BE2C (cell line): ENCODE measurements around the gene EARS2.
"Not testable (repeated sequence)": the region's sequence is repeated elsewhere in the genome, so short reads cannot be mapped to it uniquely, and the experiment has no call there.

Source experiments
- DNase-seq: peaks from one replicate; pipeline ENCODE4 v3.0.0-alpha.2; 2020
- H3K27me3 ChIP-seq: fragments of 250-450 bp; sonication (Bioruptor Pico); 2 replicates; pipeline ENCODE4 v1.5.1; 2020; ENCODE audit warnings: mild to moderate bottlenecking
- H3K36me3 ChIP-seq: fragments of 250-450 bp; sonication (Bioruptor Pico); 2 replicates; pipeline ENCODE4 v1.5.1; 2020; ENCODE audit warnings: mild to moderate bottlenecking
- H3K4me1 ChIP-seq: fragments of 250-450 bp; sonication (Bioruptor Pico); 2 replicates; pipeline ENCODE4 v1.5.1; 2020
- H3K4me3 ChIP-seq: 2 replicates; pipeline ENCODE4 v1.5.1; 2011; ENCODE audit warnings: low read depth, low read length
- H3K9me3 ChIP-seq: fragments of 250-450 bp; sonication (Bioruptor Pico); 2 replicates; pipeline ENCODE4 v1.5.1; 2020
- TF ChIP-seq, protein P1 (sequence below): IDR thresholded peaks from 2 replicates; pipeline ENCODE4 v1.5.1; 2012; ENCODE audit warnings: mild to moderate bottlenecking, low read depth, low read length

EARS2 gene

DNA sequence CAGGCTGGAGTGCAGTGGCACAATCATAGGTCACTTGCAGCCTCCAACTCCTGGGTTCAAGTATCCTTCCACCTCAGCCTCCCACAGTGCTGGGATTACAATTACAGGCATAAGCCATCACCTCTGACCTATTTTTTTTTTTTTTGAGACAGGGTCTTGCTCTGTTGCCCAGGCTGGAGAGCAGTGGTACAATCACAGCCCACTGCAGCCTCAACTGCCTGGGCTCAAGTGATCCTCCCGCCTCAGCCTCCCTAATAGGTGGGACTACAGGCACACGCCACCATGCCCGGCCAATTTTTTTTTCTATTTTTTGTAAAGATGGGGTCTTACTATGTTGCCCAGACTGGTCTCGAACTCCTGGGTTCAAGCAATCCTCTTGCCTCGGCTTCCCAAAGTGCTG, 41.3 kb downstream of the EARS2 start:
- H3K4me1 ChIP-seq: 0 out of 2 replicates have a peak, but pooled peaks cover 5% of the 10 kb centered on the region
- TF ChIP-seq, protein P1, sequence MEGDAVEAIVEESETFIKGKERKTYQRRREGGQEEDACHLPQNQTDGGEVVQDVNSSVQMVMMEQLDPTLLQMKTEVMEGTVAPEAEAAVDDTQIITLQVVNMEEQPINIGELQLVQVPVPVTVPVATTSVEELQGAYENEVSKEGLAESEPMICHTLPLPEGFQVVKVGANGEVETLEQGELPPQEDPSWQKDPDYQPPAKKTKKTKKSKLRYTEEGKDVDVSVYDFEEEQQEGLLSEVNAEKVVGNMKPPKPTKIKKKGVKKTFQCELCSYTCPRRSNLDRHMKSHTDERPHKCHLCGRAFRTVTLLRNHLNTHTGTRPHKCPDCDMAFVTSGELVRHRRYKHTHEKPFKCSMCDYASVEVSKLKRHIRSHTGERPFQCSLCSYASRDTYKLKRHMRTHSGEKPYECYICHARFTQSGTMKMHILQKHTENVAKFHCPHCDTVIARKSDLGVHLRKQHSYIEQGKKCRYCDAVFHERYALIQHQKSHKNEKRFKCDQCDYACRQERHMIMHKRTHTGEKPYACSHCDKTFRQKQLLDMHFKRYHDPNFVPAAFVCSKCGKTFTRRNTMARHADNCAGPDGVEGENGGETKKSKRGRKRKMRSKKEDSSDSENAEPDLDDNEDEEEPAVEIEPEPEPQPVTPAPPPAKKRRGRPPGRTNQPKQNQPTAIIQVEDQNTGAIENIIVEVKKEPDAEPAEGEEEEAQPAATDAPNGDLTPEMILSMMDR: no peak
- H3K4me3 ChIP-seq: no peak overlapping the region
- DNase-seq: no peak
- H3K27me3 ChIP-seq: no peaks in the 10 kb centered on the region
- H3K36me3 ChIP-seq: peaks cover 10% of the 10 kb centered on the region
- H3K9me3 ChIP-seq: no peaks in the 10 kb centered on the region

DNA sequence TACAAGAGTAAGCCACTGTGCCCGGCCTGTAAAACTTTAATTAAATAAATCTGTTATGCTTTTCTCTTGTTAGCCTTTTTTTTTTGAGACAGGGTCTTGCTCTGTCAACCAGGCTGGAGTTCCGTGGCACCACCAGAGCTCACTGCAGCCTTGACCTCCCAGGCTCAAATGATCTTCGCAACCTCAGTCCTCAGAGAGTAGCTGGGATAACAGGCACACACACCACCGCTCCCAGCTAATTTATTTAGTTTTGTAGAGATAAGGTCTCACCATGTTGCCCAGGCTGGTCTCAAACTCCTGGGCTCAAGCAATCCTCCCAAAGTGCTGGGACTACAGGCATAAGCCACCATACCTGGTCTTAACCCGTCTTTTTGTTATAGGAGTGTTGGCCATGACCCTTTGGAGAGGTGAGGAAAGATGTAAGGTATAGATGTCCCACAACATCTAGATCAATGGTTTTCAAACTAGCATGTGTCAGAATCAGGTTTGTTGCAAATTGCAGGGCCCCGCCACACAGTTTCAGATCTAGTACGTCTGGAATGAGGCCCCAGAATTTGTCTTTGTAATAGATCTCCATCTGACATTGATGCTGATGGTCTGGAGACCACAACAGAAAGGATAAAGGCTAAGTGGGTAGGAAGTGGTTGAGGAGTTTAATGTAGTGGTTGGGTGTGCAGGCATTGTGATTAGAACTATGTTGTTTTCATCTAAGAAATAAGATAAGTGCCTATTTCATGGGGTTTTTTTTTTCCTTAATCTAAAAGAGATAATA, 42.6 kb downstream of the EARS2 start:
- H3K36me3 ChIP-seq: peaks cover 6% of the 10 kb centered on the region
- DNase-seq: peak; percentile 58
- H3K4me1 ChIP-seq: 0 out of 2 replicates have a peak, but pooled peaks cover 5% of the 10 kb centered on the region
- no peak overlapping the region for H3K4me3 ChIP-seq
- TF ChIP-seq, protein P1: no peak
- no peaks in the 10 kb centered on the region for H3K9me3 ChIP-seq
- H3K27me3 ChIP-seq: no peaks in the 10 kb centered on the region

DNA sequence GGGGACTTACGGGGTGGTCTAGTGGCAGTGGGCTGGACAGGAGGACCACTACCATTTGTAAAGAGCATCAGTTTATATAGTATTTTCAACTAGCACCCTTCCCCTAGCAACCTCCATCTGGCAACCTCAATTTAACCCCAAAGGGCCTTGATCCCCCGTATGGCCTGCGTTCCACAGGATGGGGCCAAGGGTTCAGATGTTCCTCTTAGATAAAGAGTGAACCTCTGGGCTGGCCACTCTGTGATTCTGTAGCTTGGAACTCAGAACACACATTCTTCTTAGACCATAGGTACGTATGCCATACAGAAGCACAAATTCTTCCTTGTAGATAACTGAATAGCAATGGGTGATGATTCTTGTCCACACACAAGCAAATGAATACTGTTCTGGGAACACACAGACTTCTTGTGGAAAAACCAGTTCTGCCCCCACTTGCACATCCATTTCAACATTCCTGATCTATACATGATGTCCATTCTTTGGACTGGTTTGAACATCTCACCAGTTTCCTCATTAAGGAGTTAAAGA, 44.9 kb downstream of the EARS2 start:
- TF ChIP-seq, protein P1: no peak
- no peaks in the 10 kb centered on the region for H3K4me1 ChIP-seq
- DNase-seq: no peak
- H3K36me3 ChIP-seq: peaks cover 3% of the 10 kb centered on the region; the same call in 1 of the 2 replicates
- H3K4me3 ChIP-seq: no peak overlapping the region
- H3K27me3 ChIP-seq: no peaks in the 10 kb centered on the region
- H3K9me3 ChIP-seq: no peaks in the 10 kb centered on the region

DNA sequence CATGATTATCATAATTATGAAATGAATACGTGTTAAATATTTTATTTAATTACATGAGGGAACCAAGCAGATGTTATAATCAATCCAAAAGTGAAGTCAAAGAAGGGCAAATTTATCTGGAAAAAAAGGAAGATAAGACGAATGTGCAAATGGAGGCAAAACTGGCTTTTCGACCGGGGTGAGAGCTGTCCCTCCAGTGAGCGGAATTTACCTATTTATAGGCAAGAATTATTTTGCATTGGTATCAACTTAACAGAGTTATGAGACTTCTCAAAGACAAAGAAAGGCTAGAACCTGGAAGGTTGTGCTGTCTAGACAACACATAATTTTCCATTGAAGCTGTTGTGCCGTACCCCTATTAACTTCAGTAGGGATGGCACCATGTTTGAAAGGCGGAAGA, 45.4 kb downstream of the EARS2 start:
- no peak for DNase-seq

DNA sequence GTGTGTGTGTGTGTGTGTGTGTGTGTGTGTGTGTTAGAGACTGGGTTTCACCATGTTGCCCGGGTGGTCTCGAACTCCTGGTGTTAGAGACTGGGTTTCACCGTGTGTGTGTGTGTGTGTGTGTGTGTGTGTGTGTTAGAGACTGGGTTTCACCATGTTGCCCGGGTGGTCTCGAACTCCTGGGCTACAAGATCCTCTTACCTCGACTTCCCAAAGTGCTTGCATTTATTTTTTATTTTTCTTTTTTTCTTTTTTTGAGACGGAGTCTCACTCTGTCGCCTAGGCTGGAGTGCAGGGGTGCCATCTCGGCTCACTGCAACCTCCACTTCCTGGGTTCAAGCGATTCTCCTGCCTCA, 46.3 kb downstream of the EARS2 start:
- not testable (repeated sequence) for H3K4me1 ChIP-seq, H3K9me3 ChIP-seq, H3K36me3 ChIP-seq, H3K27me3 ChIP-seq, DNase-seq
- peak overlapping the region; percentile 97 for H3K4me3 ChIP-seq

More for the DNA sequence above, 45.4 kb downstream of the EARS2 start:
- Histone ChIP-seq H3K36me3 (peaks cover 3% of the 10 kb centered on the region; the same call in 1 of the 2 replicates), H3K4me1 (no peaks in the 10 kb centered on the region), H3K27me3 (no peaks in the 10 kb centered on the region), H3K4me3 (no peak overlapping the region), H3K9me3 (no peaks in the 10 kb centered on the region)
- TF ChIP-seq, protein P1: no peak

DNA sequence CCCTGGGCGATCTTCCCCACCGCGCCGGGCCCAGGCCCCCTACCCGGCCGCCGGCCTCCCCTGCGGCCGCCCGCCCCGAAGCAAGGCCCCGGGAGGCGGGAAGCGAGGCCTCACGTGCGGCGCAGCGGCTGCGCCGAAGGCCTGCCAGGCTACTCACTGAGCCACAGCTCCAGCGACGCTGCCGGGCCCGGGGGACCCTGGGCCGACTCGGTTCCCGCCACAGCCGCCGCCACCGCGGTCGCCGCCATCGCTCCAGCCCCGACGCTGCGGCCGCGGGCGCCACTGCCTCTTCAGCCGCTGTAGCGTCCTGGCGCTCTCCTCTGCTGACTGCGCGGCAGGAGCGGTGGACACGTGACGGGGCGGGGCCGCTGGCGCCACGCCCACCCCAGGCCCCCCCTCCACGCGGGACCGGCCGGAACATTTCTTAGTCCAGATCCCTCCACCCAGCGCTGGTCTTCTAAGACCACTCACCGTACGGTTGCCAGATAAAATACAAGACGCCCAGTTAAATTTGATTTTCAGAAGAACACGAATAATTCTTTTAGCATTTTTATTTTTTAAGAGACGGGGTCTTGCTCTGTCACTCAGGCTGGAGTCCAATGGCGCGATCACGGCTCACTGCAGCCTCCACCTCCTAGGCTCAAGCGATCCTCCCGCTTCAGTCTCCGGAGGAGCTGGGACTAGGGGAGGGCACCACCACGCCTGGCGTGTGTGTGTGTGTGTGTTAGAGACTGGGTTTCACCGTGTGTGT, 46.8 kb downstream of the EARS2 start, which contains the start of gene GGA2:
Gene GGA2, minus strand, starts transcription at position 331 of the 751 bp plus-strand sequence. Its CDS starts 83 bp downstream, at position 248.
- no peaks in the 10 kb centered on the region for H3K27me3 ChIP-seq
- no peaks in the 10 kb centered on the region for H3K4me1 ChIP-seq
- TF ChIP-seq, protein P1: no peak
- H3K4me3 ChIP-seq: peak within 1 kb of the TSS; percentile 97
- peaks cover 3% of the 10 kb centered on the region; the same call in 1 of the 2 replicates for H3K36me3 ChIP-seq
- DNase-seq: peak; percentile 89
- H3K9me3 ChIP-seq: no peaks in the 10 kb centered on the region
